Right forelimb (tissue), 1 donor: ENCODE data around the gene GNG10.
"Not testable (repeated sequence)": the region's sequence is repeated elsewhere in the genome, so short reads cannot be mapped to it uniquely, and the experiment has no call there.

ENCODE experiments used
- DNase-seq: peaks from one replicate; pipeline ENCODE4 v3.0.0-alpha.2; 2018

GNG10 gene

GRCh38 chr9:111661150-111661801 is at the start of gene GNG10:
TSS of gene GNG10 (plus strand) at chr9:111661605. CDS start at chr9:111661635, 30 bp downstream.
- DNase-seq, result peak; percentile 79

- no peak for DNase-seq
These were observed 47.9 kb upstream of the GNG10 start for GRCh38 chr9:111613436-111614040.

GRCh38 chr9:111615928-111616327 is 45.5 kb upstream of the GNG10 start:
- DNase-seq, result no peak

- not testable (repeated sequence) for DNase-seq
These were observed 44.1 kb upstream of the GNG10 start for GRCh38 chr9:111617349-111617748.

GRCh38 chr9:111621895-111622480 is 39.4 kb upstream of the GNG10 start:
- no peak for DNase-seq

GRCh38 chr9:111622626-111623025 is 38.8 kb upstream of the GNG10 start:
- DNase-seq, result no peak

GRCh38 chr9:111627260-111627963 is 34.0 kb upstream of the GNG10 start:
- no peak for DNase-seq

GRCh38 chr9:111628411-111628810 is 33.0 kb upstream of the GNG10 start:
- DNase-seq, result no peak

- DNase-seq, result no peak
These were observed 31.0 kb upstream of the GNG10 start for GRCh38 chr9:111630182-111630963.

- DNase-seq, result no peak
These were observed 30.5 kb upstream of the GNG10 start for GRCh38 chr9:111630964-111631213.

- peak; percentile 96 for DNase-seq
These were observed 30.0 kb upstream of the GNG10 start, which contains the start of gene DNAJC25 for GRCh38 chr9:111631214-111631971. TSS of gene DNAJC25 (plus strand) at chr9:111631334. CDS start at chr9:111631408, 74 bp downstream.

GRCh38 chr9:111632060-111632459 is 29.3 kb upstream of the GNG10 start:
- no peak for DNase-seq

GRCh38 chr9:111632695-111633388 is 28.6 kb upstream of the GNG10 start:
- DNase-seq, result no peak

GRCh38 chr9:111633389-111633736 is 28.0 kb upstream of the GNG10 start:
- DNase-seq, result no peak

- no peak for DNase-seq
These were observed 26.5 kb upstream of the GNG10 start for GRCh38 chr9:111634860-111635259.

GRCh38 chr9:111637421-111637950 is 23.9 kb upstream of the GNG10 start:
- DNase-seq, result no peak

- DNase-seq, result no peak
These were observed 17.1 kb upstream of the GNG10 start for GRCh38 chr9:111644195-111644772.

- DNase-seq, result no peak
These were observed 15.6 kb upstream of the GNG10 start for GRCh38 chr9:111645806-111646205.

- no peak for DNase-seq
These were observed 15.0 kb upstream of the GNG10 start for GRCh38 chr9:111646417-111646816.

GRCh38 chr9:111648066-111648465 is 13.3 kb upstream of the GNG10 start:
- DNase-seq, result no peak

GRCh38 chr9:111649016-111649415 is 12.4 kb upstream of the GNG10 start:
- no peak for DNase-seq
